HG03139 (cell line): ENCODE data around the gene WWOX.

Source experiments
- ATAC-seq: cut with Tn5 transposase; IDR thresholded peaks from one replicate; pipeline ENCODE4 v1.9.1; 2021; ENCODE audit not compliant: unreplicated experiment

Gene WWOX

DNA sequence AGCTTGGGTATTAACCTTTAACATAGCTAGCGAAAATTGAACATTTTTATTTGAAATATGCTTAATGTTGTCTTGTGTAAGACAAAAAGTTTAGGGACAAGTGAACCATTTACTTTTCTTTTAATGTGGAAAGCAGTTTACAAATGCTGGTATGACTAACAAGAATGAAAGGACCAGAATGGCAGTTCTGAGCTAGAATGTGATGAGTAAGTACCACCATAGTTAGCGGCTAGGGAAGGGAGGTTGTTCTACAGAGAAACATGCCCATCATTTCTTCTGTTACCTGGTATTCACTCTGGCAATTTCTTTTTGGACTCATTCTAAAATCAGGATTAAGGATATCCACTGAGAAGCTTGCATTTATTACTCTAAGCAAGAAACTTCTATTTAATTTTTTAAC is 121.1 kb downstream of the WWOX start:
- no peak for ATAC-seq

DNA sequence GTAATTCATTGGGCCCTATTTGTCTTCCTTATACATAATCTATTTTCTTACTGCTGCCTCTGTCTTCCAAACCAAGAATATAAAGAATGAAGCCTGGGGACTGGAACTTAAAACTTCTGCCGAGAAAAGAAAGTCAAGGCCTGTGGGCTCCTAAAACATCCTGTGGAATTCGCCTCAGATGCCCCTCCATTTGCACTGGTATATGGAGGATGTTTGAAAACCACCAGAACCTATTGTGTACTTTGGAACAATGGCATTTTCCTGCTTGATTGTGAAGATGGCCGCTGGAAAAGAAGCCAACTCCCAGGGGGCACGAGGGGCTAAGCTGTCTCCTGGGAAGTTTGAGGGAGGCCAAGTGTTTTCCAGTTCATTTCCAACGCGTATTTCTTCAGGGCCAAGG is 122.4 kb downstream of the WWOX start:
- no peak for ATAC-seq

DNA sequence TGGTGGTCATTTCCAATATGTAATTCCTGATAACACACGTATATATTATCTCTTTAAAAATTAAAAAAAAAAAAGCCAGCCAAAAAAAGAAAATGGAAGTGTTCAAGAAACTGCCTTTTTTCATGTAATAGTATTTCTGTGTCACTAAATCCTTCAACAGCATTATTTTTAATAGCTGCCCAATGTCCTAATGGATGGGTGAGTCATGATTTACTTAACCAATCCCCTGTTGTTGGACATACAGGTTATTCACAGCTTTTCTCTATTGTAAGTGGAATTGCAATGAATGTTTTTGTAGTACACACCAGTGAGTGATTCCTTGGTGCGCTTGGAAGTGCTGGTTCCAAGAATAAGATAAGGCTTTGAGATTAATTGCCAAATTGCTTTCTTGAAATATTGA is 124.9 kb downstream of the WWOX start:
- ATAC-seq: no peak

DNA sequence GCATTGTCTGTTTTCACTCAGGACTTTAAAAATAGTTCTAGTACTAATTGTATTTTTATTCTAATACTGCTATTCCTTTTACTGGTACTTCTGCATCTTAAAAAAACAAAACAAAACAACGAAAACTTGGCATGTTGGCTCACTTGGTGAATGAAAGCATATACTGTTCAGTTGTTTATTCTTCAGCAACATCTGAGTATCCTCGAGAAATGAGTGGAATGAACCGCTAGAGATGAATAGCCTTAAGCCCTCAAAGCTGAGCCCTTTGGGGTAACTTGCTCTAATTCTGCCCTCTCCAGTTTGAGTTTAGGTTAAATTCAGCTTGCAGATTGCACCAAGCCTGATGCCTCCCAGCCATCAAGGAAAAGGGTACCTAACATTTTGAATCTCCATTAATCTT is 126.5 kb downstream of the WWOX start:
- no peak for ATAC-seq

DNA sequence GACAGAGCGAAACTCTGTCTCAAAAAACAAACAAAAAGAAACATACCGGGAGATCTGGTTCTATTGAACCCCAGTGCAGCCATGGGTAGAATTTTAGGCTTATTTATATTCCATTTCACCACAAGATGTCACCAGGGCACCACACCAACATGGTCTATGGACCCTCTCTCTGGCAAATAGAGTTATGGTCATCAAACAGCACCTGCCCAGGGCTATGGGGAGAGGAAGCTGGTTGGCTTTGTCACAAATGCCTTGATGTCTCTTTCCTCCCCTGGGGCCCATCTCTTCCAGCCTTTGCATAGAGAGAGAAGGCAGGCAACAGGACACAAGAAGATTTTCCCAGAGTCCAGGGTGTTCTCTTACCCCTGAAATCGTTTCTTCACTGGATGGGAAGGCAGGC is 128.4 kb downstream of the WWOX start:
- ATAC-seq: no peak

DNA sequence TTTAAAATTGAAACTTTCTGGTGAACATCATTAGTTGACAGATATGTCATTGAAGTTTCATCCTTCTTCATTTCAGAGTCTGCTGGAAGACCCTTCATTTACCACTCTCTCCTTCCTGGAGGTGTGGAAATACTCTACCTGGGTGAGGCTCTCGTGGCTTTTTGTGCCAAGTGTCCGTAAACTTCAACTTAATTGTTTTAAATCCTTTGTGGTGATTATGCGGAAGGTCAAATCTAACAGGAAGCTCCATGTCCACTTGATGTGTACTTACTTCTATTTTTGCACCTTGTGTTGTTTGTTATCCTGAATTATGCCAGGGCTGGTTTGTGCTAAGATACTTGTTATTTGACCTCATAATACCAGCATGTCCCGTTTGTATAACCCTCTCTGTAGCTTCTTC is 129.2 kb downstream of the WWOX start:
- no peak for ATAC-seq

DNA sequence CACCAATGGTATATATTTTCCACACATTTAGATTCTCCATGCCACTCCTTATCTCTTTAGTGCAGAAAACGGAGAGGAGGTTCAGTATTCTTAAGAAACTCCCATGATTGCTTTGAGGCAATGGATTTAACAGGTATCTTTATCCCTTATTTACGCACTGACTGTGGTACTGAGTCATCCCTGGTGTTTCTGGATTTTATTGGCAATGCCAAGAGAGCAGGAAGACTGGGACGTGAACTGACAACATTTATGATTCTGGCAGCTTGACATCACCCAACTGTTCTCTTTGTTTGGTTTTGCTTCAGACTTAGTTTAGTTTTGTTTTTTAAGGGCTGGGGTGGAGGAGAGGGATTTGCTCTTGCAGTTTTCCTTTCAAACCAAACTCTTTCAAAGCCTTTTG is 131.4 kb downstream of the WWOX start:
- ATAC-seq: no peak

DNA sequence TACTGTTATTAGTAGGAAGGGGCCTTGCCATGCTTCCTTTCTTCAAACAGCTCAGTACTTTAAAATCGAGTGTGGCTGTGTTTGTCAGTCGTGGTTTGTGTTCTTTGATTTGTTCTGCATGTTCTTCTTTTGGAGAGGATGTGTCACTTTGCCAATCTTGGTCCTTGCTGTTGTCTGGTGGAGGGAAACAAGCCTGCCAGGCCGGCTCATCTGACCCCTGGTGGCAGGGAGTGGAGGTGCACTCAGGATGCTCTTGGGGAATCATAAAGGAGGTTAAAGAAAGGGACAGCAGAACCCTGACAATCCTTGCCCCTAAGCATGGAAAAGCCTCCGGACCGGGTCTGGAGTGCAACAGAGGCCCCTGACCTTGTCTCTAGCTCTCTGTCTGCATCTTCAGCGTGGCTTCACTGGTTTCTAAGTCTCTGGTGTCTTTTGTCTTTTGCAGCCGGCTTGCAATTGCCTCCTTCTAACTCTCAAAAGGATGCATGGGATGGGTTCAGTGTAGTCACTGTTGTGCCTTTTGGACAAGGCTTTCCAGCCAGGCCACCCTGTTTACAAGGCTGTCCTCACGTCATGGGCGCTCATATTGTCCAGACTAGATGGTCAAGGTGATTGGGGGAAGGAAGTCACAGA is 135.8 kb downstream of the WWOX start:
- ATAC-seq: peak; percentile 98

DNA sequence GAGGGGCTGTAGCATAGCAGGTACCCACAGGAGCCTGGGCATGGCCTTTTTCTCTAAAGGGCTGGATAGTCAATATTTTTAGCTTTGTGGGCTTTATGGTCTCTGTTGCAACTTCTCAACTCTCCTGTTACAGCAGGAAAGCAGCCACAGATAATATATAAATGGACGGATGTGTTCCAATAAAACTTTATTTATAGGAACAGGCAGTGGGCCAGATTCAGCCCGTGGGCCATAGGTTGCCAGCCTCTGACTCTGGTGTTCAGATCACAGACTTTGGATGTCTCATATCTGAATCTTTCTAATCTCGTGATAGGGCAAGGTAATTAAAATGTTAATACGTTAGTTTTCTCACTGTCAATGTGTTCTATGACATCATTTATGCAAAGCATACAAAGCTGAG is 136.4 kb downstream of the WWOX start:
- no peak for ATAC-seq

DNA sequence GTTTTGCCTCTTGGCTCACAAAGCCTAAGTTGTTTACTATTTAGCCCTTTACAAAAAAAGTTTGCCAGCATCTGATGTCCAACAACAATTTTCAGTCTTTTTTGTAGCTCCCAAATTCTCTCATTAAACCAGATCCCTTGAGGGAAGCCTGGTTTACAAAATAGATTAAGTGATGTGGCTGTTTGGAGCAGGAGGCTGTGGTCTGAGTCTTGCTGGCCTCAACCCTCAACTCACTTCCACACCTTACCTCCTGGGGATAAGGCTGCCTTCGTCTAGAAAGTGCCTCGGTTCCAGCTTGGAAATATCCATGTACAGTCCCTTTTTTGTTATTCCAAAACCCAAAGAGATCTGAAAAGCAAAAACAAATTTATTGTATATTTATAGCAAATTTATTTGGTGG is 138.4 kb downstream of the WWOX start:
- no peak for ATAC-seq

DNA sequence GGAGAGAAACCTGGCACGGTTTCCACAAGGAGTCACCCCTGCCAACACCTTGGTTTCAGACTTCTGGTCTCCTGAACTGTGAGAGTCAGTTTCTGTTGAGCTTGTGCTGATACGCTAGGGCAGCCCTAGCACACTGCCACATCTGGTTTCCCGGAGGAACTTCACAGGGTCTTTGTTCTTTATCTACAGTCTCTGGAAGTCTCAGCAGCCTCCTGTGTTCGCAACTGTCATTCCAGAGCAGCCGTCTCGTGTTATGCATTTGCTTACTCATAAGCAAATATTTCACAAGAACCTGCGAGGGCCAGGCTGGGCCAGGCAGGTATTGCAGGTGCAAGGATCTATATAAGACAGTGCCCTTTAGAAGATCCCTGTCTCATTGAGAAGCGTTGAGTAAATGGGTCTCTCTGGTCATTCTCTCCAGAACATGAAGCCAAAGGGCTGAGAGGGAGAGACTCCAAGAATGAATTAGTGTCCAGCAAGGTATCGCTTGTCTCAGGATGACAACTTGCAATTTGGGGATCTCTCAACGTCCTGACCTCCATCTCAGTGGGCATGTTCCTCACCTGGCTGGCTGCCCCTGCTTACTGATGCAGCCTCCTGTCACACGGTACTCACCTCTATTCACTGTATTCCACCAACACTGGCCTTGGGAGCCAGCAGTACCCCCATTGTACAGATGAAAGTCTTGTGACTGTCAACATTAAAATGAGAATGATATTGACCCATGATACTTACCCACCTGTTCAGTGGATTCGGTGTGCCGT is 141.2 kb downstream of the WWOX start:
- ATAC-seq: no peak

DNA sequence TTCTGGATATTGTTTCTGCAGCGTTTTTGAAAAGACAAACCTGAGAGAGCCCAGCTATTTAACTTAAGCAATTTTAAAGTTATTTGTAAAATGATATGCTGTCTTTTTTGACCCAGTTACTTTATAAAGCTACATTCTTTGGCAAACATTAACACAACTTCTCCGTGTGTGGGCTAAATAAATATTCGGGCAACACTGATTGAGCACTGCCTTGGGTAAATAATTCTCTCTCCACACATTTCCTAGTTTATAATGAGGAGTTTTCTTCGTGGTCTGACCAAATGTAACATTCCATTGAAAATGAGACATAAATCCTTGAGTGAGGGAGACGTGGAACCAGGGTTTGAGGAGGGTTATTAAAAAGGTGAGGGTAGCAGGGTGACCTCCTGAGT is 142.8 kb downstream of the WWOX start:
- no peak for ATAC-seq

DNA sequence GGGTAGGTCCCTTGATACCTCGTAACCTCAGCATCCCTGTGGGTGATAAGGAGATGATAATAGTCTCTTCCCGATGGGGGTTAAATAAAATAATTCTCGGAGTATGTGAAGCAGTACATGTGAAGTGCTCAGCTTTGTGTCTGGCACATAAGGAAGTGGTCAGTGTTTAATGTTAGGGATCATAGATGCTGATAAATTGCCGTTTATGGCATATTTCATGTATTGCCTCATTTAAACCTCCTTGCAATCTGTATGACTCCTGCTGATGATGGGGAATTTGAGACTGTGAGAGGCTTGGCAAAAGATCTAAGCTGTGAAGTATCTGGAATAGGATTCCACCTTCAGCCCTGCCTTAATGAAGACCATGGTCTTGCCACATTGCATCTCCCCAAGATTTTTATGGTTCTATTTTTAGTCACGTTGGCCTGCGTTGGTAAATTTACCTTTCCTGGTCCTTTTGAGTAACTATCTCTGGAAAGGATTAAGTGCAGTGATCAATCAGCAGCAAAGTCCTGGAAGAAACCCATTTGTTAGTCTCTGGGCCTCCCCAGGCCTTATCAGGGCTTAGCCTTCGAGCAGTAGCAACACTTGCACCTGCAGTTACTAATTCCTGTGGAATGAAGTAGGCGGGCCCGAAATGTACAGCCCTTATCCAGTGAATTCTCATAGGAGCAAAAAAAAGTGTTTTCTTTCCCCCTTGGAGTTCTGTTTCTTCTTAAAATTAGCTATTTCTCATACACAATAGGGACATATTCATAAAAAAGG is 144.9 kb downstream of the WWOX start:
- no peak for ATAC-seq

DNA sequence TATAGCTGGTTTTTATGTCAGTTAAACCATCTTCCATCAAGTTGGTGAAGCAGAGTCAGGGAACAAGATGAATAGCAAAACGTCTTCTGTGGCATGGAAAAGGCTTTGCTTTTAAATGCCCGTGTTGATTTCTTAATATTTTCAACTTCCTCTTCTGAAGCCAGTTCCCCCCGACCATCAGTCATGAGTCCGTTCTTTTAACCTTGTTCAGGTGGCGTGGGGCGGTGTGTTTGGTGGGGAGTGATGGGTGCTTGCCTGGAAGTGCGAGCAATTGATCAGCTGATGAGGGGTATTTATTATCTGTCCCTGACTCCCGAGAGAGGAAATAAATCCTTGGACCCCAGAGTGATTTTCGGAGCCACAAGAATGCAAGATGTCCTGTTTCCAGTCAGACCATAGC is 147.1 kb downstream of the WWOX start:
- no peak for ATAC-seq

DNA sequence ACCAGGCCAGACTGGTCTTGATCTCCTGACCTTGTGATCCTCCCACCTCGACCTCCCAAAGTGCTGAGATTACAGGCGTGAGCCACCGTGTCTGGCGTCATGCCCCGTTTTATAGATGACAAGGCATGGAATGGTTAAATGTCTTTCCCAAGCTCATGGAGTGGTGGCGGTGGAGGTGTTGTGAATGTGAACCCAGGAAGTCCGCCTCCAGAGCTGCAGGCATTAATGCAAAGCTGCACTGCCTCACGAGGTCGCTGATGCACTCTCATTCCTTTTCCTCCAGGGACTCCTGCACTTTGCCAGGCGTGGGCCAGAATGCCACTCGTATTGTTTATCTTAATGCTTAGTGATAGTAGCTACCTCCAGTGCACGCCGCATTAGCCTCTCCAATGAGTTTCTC is 149.6 kb downstream of the WWOX start:
- no peak for ATAC-seq

DNA sequence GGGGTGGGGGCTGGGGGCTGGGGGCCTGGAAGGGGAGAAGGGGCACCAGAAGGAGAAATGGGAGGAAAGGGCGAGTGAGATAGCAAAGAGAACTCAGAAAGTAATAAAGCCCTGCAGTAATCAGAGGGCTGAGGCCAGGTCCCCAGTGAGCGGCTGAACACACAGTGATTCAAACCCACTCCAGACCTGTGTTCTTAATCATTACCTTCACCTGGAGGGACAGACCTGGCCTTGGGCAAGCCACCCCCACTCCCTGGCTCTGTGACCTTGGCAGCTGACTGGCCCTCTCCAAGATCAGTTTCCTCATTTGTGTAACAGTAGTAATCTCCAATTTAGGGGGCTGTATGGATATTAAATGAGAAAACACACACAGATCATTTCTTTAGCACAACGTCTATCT is 150.4 kb downstream of the WWOX start:
- ATAC-seq: no peak

DNA sequence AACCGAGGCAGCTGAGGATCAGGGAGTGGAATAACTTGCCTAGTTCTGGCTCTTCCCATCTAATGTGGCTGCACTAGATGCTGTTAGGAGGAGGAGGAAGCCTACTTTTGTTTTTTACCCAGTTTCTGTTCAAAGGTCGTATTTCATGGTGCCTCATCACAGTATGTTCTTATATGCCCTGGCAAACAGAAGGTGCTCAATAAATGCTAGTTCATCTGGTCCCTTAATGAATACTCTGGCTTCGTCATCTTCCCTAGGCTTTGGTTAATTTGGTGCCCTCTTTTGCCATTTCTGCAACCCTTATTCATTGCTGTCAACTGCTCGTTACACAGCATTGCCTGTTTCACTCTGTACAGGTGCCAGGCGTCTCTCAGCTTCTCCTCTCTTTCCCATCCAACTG is 151.7 kb downstream of the WWOX start:
- ATAC-seq: no peak

DNA sequence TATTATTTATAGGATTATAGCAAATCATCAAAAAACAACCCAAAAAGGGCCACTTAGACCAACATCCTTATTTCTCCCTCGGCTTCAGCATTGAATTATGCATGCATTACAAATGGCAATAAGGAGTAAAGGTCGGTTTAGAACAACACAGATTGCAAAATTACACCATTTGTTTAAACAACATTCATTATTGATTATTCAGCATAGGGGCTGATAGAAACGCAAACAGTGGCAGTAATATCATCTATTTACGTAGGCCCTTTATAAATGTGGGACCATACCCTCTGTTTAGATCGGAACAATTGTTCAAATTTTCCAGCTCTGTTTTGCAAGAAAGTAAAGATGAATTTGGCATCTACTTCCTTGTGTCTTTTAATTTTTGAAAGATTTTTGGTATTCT is 153.3 kb downstream of the WWOX start:
- ATAC-seq: no peak

DNA sequence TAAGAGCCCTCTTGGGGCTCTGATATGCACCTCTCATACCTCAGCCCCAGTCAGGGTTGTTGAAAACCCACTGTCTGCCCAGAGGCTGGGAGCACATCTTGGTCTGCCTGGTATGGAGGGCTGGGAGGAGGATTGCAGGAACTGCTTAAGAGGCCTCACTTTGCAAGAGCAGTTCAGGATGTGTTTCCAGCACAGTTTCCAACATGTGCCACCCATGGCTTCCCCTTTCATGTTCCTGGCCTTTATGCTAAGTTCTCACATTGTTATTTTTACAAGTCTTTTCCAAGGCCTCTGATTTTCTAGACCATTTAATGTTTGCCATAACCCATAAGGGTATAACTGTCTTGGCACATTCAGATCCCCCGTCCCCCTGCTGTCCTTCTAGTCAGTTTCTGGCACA is 155.4 kb downstream of the WWOX start:
- ATAC-seq: no peak

DNA sequence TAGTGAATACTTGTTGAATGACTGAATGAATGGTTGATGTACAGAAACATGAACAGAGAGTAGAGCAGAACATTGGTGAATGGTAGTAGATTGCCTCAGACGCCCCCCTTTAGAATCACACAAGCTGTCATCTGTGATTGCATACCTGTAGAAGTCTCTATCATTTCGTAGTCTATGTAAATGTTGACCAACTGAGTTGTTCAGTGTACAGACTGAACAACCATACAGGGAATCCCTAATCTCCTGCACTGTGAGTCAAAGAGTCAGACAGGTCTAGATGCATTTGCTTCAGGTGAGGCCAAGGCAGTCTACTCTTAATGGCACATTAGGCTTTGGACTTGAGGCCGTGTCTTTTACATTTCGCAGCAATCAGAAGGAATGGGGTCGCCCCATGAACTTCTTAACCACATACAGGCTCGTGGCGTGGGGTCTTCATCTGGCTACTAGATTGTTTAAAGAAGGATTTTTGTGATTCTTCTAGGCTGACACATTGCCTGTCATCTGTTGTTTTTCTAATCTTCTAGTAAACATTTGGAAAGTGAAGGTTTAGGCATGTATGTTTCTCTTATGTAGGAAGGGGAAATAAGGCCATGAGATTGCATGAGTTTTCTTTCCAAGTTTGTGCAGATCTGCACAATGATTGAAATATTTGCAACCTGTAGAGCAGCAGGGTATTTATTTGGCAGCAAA is 157.4 kb downstream of the WWOX start:
- ATAC-seq: no peak

DNA sequence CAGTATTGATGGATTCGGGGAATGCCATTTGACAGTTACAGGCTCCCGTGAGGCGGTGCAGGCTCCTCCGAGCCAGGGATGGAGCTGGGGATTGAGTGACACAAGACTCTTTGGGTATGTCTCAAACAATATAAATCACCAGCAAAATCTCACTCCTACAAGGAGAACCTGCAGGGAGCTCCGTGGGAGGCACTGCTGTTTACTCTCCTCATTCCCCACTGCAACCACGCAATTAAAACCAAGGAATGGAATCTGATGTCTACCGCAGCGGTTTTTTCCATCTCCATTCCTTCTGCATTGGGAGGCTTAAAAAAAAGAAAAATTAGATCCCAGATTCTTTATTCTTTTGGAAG is 157.9 kb downstream of the WWOX start:
- no peak for ATAC-seq
